Left renal cortex interstitium (tissue), 4 donors: ENCODE data around the gene SMCHD1. TPM values are rescaled to one million over a fixed set of nuclear protein-coding genes. Genes with fewer than 3 reads are reported as not detected.
"Not testable (repeated sequence)": the region's sequence is repeated elsewhere in the genome, so short reads cannot be mapped to it uniquely, and the experiment has no call there.

Source experiments
- DNase-seq, 4 donors: peaks; one replicate each; pipeline ENCODE4 v3.0.0-alpha.2; 2013; ENCODE audit warnings: low read depth in 4 of 4, low spot score in 2 of 4, missing footprints in 1 of 4
- polyA plus RNA-seq, 4 donors: library from polyadenylated mRNA; unstranded; fragments of 120-200 nt; gene quantifications; one replicate each; pipeline ENCODE4 v1.2.1, GENCODE V29; 2013; ENCODE audit not compliant: insufficient read length in 4 of 4

Gene SMCHD1
- polyA plus RNA-seq, 4 donors = 53.5 to 77.0 (median 64.3) TPM

- no peak for DNase-seq
These were observed 192.1 kb downstream of the SMCHD1 start for GRCh38 chr18:2847317-2848246.

- no peak for DNase-seq
These were observed 193.0 kb downstream of the SMCHD1 start for GRCh38 chr18:2848247-2849246.

GRCh38 chr18:2850816-2851215 is 195.3 kb downstream of the SMCHD1 start:
- DNase-seq = no peak

- DNase-seq = no peak
These were observed 196.2 kb downstream of the SMCHD1 start for GRCh38 chr18:2851771-2852170.

GRCh38 chr18:2852460-2852859 is 196.9 kb downstream of the SMCHD1 start:
- not testable (repeated sequence) for DNase-seq

GRCh38 chr18:2853173-2853925 is 197.8 kb downstream of the SMCHD1 start:
- DNase-seq = no peak

- no peak for DNase-seq
These were observed 198.6 kb downstream of the SMCHD1 start for GRCh38 chr18:2853926-2854664.

Other genes starting within 250 kb of the SMCHD1 start
- gene METTL4, start 84.2 kb upstream of the SMCHD1 start, polyA plus RNA-seq = 10 to 100 TPM; 14.5 to 23.7 (median 19.5) TPM
- 10 to 100 TPM; 21.0 to 28.1 (median 25.7) TPM for gene NDC80, start 84.2 kb upstream of the SMCHD1 start, polyA plus RNA-seq
- 10 to 100 TPM; 10.8 to 19.0 (median 14.8) TPM for gene EMILIN2, start 191.3 kb downstream of the SMCHD1 start, polyA plus RNA-seq